ENCODE measurements around the gene ZNF484.
"Not testable (repeated sequence)": the region's sequence is repeated elsewhere in the genome, so short reads cannot be mapped to it uniquely, and the experiment has no call there.

The ZNF484 gene

DNA sequence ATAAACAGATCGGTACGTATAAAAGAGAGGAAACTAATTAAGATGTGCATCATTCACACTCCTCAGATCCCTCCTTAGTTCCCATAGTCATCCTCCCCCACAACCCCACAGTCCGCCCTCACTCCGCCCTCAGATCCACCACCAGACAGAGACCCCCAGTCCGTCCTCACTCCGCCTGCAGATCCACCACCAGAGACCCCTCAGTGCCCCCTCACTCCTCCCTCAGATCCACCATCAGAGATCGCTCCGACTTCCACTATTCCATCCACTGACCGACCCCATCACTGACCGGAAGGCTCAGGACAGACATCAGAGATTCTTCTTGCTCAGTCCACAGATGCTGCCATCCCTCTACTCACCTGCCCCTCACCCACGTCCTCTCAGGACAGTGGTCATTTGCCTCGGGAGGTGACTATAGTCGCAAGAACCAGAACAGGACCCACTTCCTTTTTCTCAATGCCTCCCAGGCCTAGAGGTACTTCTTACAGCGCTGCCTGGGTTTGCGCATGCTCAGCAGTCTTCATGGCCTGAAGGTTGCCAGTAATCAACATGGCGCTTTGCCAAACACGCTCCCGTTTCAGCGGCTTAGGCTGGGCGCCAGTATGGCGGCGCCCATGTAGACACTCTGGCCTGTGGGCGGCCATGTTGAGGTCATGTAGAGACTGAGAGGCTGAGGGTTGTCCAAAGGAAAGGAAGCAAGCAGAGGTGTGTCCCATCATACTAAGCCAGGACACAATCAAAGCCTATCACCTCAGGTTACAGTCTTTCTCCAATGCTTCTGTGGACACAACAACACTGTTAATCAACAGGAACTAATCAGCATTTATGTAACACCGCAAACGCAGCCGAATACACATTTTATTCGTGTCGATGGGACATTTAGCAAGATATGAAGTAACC, at the start of gene ZNF484:
Gene ZNF484 (minus strand): TSS at position 508 of the 900 bp plus-strand sequence. CDS start 3,009 bp downstream, outside the sequence.
- Mint-ChIP-seq H3K9me3 (peaks cover 2% of the 10 kb centered on the region), H3K4me3 (peak within 1 kb of the TSS; percentile 100), H3K27ac (peak within 1 kb of the TSS; percentile 100), H3K4me1 (peaks cover 35% of the 10 kb centered on the region), H3K36me3 (peaks cover 26% of the 10 kb centered on the region)
- peak; percentile 98 for ATAC-seq
- DNase-seq (ENCODE audit: low spot score in 2 of 2), result peak; percentile 90 to 97

DNA sequence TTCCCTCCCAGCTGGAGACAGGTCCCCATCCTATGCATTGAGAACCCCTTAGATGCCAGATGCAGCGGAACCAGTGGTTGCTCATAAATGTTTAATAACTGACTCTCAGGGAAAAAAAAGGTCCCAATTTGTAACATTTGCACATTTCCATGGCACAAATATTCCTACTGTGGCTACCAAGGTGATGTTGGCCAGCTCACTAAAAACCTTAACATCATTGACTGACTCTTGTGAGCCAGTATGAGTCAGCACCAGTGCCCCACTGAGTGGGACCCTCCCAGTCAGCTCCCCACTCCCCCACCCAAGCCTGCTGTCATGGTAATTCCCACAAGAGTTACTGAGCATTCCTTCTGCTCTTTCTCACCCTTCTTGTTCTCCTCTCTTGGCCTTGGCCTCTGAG, 42.6 kb upstream of the ZNF484 start:
- DNase-seq (ENCODE audit: low spot score in 2 of 2) (no peak), ATAC-seq (no peak)
- H3K4me1 Mint-ChIP-seq, result peaks cover 7% of the 10 kb centered on the region
- no peak overlapping the region for H3K4me3 Mint-ChIP-seq
- no peaks in the 10 kb centered on the region for H3K36me3 Mint-ChIP-seq
- no peak overlapping the region for H3K27ac Mint-ChIP-seq
- no peaks in the 10 kb centered on the region for H3K9me3 Mint-ChIP-seq

DNA sequence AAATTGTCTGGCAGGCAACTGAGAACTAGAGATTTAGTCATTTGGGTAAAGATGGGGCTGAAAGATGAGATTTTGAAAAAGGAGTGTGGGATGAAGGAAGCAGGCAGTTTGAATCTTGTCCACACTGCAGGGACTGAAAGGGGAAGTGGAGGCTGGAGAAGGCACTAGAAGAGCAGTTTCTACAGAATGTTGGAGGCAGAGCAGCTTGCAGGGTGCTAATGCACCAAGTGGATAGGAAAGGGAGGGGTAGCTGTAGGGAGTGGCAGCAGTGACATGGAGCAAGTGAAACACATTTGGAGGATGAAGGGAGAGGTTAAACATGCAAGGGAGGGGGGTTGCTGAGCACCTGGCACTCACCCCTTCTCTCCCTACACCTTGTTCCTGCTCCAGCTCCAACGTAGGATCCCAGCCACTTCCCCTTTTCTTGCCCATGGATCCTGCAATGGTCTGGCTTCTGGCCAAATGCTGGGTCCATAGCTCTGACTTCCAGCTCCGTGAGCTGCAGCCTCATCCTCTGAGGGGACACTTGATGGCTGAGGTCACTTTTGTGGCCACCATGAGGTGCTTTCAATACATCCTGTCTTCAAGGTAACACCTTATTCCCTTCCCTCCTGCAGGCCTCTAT, 39.5 kb upstream of the ZNF484 start:
- H3K4me3 Mint-ChIP-seq, result no peak overlapping the region
- H3K4me1 Mint-ChIP-seq, result peaks cover 7% of the 10 kb centered on the region
- H3K27ac Mint-ChIP-seq, result no peak overlapping the region
- ATAC-seq (no peak), DNase-seq (ENCODE audit: low spot score in 2 of 2) (no peak)
- H3K36me3 Mint-ChIP-seq, result no peaks in the 10 kb centered on the region
- H3K9me3 Mint-ChIP-seq, result no peaks in the 10 kb centered on the region

GRCh38 chr9:92911511-92912475, 34.0 kb upstream of the ZNF484 start:
- peaks cover 7% of the 10 kb centered on the region for H3K4me1 Mint-ChIP-seq
- ATAC-seq (no peak), DNase-seq (ENCODE audit: low spot score in 2 of 2) (no peak)
- no peak overlapping the region for H3K4me3 Mint-ChIP-seq
- H3K27ac Mint-ChIP-seq, result no peak overlapping the region
- H3K9me3 Mint-ChIP-seq, result no peaks in the 10 kb centered on the region
- H3K36me3 Mint-ChIP-seq, result no peaks in the 10 kb centered on the region

DNA sequence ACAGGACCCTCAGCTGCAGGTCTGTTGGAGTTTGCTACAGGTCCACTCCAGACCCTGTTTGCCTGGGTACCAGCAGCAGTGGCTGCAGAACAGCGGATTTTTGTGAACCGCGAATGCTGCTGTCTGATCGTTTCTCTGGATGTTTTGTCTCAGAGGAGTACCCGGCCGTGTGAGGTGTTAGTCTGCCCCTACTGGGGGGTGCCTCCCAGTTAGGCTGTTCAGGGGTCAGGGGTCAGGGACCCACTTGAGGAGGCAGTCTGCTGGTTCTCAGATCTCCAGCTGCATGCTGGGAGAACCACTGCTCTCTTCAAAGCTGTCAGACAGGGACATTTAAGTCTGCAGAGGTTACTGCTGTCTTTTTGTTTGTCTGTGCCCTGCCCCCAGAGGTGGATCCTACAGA, 27.3 kb upstream of the ZNF484 start:
- H3K27ac Mint-ChIP-seq; ATAC-seq; DNase-seq (ENCODE audit: low spot score in 2 of 2); H3K9me3 Mint-ChIP-seq; H3K4me1 Mint-ChIP-seq; H3K36me3 Mint-ChIP-seq: not testable (repeated sequence)
- H3K4me3 Mint-ChIP-seq, result peak overlapping the region; percentile 27

DNA sequence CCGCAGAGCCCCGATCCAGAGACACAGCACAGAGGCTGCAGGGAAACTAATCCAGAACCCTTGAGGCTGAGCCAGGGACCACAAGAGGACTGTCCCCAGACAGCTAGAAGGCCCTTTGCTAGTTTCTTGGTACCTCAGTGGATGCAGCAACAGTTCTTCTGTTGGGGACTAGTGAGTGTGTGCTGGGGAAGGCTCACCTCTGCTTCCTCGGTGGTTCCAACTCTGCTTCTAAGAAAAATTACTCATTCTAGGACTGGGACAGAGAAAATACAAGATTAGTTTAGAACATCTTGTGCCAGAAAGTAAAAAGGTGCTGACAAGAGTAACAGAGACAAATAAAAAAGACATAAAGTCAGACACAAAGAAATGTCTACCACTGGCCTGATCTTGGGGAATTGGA, 19.5 kb upstream of the ZNF484 start:
- Mint-ChIP-seq H3K4me1 (peaks cover 8% of the 10 kb centered on the region), H3K4me3 (no peak overlapping the region), H3K36me3 (no peaks in the 10 kb centered on the region), H3K27ac (peak overlapping the region; percentile 43), H3K9me3 (no peaks in the 10 kb centered on the region)
- no peak for DNase-seq (ENCODE audit: low spot score in 2 of 2)
- no peak for ATAC-seq

- ATAC-seq (no peak), DNase-seq (ENCODE audit: low spot score in 2 of 2) (no peak)
- no peak overlapping the region for H3K4me3 Mint-ChIP-seq
- H3K27ac Mint-ChIP-seq, result peak overlapping the region; percentile 43
- H3K4me1 Mint-ChIP-seq, result peaks cover 8% of the 10 kb centered on the region
- no peaks in the 10 kb centered on the region for H3K9me3 Mint-ChIP-seq
- H3K36me3 Mint-ChIP-seq, result no peaks in the 10 kb centered on the region
Measured at GRCh38 chr9:92895812-92896436, 18.1 kb upstream of the ZNF484 start.

DNA sequence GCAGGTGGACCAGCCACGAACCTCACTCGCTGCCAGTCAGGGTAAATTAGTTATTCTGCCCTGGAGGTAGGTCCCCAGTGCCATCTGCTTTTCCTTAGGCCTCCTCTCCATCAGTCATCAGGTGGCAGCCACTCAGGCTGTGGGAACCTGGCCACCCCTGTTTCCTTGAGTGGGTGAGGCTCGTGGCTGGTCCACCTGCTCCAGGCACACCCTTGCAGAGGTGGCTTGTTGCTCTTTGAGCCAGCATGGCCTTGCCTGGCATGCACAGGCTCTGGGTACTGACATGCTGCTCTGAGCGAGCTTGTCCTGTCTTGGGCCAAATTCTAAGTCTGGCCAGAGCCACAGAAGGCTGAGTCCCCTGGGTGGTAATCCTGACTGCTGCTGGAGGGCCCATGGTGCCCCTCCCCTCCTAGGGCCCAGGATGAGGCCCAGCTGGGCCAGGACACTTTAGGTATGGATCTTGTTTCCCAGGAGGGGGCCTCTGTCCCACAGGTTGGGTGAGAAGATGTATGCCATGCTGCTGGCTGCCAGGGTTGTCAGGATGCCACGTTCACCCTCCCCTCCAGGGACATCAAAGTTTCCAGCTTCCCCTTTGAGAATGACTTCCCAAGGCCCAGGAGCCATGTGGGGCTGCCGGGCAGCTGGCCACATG, 17.0 kb upstream of the ZNF484 start:
- H3K4me3 Mint-ChIP-seq, result no peak overlapping the region
- no peak for ATAC-seq
- H3K9me3 Mint-ChIP-seq, result no peaks in the 10 kb centered on the region
- no peak for DNase-seq (ENCODE audit: low spot score in 2 of 2)
- H3K36me3 Mint-ChIP-seq, result no peaks in the 10 kb centered on the region
- peaks cover 8% of the 10 kb centered on the region for H3K4me1 Mint-ChIP-seq
- H3K27ac Mint-ChIP-seq, result no peak overlapping the region

DNA sequence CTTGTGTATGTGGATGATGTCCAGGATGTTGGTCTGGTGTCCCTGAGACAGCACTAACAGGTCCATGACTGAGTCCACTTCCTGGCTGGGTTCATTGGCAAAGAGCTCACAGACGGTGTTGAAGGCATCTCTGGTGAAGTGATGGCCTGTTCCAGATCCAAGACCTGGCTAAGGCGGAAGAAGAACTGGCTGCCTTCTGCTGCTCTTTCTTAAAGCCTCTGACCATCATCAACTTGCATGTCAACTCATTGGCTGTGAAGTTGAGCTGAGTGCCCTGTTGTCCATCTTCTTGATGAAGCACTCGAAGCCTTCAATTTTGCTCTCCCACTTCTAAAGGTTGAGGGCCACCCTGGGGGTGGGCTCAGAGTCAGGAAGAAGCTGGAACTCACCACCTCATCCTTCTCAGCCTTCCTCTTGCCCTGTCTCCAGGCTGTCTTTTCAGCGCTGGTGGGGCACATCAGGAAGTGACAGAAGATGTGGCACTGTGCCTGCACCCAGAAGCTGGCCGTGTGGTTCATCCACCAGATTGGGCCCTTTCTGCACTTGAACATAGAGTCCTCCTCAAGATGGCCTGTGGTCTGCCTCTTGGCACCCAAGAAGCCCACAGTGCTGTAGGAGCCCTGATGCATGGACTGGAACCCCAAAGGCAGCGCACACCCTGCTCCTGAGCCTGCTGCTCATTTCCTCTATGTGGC, 16.2 kb upstream of the ZNF484 start:
- not testable (repeated sequence) for ATAC-seq, H3K4me1 Mint-ChIP-seq

GRCh38 chr9:92892276-92892675, 14.4 kb upstream of the ZNF484 start:
- DNase-seq (ENCODE audit: low spot score in 2 of 2); H3K27ac Mint-ChIP-seq; ATAC-seq; H3K36me3 Mint-ChIP-seq; H3K9me3 Mint-ChIP-seq; H3K4me3 Mint-ChIP-seq: not testable (repeated sequence)
- peaks cover 23% of the 10 kb centered on the region for H3K4me1 Mint-ChIP-seq

More for the DNA sequence above, 16.2 kb upstream of the ZNF484 start:
- not testable (repeated sequence) for H3K9me3 Mint-ChIP-seq; H3K27ac Mint-ChIP-seq; H3K4me3 Mint-ChIP-seq; H3K36me3 Mint-ChIP-seq; DNase-seq (ENCODE audit: low spot score in 2 of 2)

DNA sequence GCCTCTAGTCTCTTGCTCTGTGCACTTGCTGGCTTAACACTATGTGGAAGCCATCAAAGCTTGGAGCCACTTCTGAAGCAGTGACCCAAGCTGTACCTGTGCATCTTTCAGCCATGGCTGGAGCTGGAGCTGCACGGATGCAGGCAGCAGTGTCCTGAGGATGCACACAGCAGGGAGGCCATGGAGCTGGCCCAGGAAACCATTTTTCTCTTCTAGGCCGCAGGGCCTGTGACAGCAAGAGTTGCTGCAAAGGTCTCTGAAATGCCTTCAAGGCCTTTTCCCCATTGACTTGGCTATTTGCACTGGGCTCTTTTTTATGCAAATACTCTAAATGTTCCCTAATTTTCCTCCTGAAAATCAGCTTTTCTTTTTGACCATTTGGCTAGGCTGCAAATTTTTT, 12.9 kb upstream of the ZNF484 start:
- peaks cover 29% of the 10 kb centered on the region for H3K4me1 Mint-ChIP-seq
- DNase-seq (ENCODE audit: low spot score in 2 of 2) (no peak), ATAC-seq (no peak)
- no peaks in the 10 kb centered on the region for H3K36me3 Mint-ChIP-seq
- H3K9me3 Mint-ChIP-seq, result no peaks in the 10 kb centered on the region
- no peak overlapping the region for H3K27ac Mint-ChIP-seq
- no peak overlapping the region for H3K4me3 Mint-ChIP-seq

DNA sequence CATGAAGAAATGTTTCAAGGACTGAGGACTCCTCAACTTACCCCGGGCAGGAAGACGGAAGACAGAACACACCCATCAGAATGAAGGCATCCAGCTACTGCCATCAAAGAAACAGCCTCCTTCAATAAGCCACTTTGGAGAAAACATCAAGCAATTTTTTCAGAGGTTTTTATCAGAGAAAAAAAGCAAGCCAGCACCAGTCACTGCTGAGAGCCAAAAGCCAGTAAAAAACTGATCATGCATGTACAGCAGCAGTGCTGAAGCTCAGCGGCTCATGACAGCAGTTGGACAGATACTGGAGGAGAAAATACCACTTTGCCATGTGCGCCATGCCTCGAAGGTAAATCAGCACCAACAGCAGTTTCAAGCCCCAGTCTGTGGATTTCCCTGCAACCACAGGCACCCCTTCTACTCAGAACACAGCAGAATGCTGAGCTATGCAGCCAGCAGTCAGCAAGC, 10.1 kb upstream of the ZNF484 start:
- no peaks in the 10 kb centered on the region for H3K9me3 Mint-ChIP-seq
- H3K36me3 Mint-ChIP-seq, result no peaks in the 10 kb centered on the region
- H3K4me1 Mint-ChIP-seq, result peaks cover 30% of the 10 kb centered on the region
- no peak for DNase-seq (ENCODE audit: low spot score in 2 of 2)
- peak; percentile 50 for ATAC-seq
- H3K4me3 Mint-ChIP-seq, result no peak overlapping the region
- peak overlapping the region; percentile 17 for H3K27ac Mint-ChIP-seq

DNA sequence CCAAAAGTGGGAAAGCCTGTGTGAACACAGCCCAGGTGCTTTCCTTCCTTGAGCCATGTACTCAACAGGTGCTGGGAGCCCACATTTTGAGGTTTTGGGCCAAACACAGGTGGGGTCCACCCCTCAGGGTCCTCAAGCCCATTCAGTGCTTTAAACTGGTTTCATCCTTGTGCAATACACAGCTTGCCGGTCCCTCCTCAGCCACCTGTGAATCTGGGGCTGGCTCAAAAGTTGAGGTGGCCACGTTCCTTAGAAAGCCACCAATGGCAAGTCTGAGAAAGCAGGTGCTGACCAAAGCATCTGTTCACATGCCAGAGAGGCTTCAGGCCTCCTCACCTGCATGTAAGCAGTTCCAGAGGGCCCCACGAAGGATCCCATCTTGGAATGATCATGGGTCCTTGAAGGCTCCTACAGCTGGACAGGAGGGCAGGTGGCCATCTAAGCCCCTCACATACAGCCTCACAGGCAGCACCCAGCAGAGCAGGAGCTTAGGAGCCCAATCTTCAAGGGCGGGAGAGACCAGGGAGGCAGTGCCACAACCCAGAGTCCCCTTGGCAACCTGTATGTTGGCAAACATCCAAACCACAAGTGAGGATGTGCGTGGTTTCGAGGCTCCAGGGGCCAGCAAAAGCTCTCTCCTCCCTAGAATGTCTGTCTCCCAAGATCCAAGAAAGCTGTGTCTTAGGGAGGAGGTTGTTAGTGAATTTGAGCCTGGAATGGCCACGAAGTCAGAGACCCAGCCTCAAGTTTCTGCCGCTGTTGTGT, 9.2 kb upstream of the ZNF484 start:
- not testable (repeated sequence) for H3K4me3 Mint-ChIP-seq; DNase-seq (ENCODE audit: low spot score in 2 of 2); H3K36me3 Mint-ChIP-seq; ATAC-seq; H3K9me3 Mint-ChIP-seq
- Mint-ChIP-seq H3K27ac (peak overlapping the region; percentile 17), H3K4me1 (peaks cover 30% of the 10 kb centered on the region)
